ENCODE measurements around the gene FOXK1. TPM values are rescaled to one million over a fixed set of nuclear protein-coding genes. Genes with fewer than 3 reads are reported as not detected.

The FOXK1 gene
- polyA plus RNA-seq (2011; rRNA removed) (2.6 and 3.3 TPM in 2 replicates), polyA minus RNA-seq (2011; rRNA and poly(A)+ RNA removed) (8.2 and 11.5 TPM in 2 replicates)

DNA sequence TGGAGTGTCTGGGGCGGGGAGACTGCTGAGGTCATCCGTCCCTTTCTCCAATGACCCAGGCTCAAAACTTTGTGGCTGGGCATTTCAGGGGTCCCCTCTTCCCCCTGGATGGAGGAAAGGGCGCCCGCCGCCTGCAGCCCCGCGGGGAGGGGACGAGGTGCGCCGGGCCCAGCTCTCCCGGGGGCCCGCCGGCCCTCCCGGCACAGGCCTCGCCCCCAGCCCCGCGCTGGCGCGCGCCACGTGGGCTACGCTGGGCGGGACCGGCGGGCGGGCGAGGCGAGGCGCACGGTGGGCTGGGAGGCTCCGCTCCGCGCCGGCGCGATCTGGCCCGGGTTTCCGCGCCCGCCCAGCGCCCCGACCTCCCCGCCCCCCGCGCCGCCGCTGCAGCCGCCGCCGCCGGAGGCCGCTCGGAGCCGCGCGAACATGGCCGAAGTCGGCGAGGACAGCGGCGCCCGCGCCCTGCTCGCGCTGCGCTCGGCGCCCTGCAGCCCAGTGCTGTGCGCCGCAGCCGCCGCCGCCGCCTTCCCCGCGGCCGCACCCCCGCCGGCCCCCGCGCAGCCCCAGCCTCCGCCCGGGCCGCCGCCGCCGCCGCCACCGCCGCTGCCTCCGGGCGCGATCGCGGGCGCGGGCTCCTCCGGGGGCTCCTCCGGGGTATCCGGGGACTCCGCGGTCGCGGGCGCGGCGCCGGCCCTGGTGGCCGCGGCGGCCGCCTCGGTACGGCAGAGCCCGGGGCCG is at the start of gene FOXK1:
Gene FOXK1 (plus strand): TSS at position 410 of the 735 bp plus-strand sequence. CDS start 14 bp downstream, at position 424.
- POLR2A ChIA-PET = interaction anchor here (0.5 to 1.1 kb wide), 2 partner anchors 40 to 93 kb away, joined by 3 to 4 read pairs; partner anchors contain the start of gene AP5Z1
- DNase-seq (ENCODE audit: low read depth) = no peak
- CTCF ChIA-PET = interaction anchor here (0.8 to 1.5 kb wide), 2 partner anchors 40 to 50 kb away, joined by 3 to 6 read pairs; no protein-coding TSS in a partner anchor

DNA sequence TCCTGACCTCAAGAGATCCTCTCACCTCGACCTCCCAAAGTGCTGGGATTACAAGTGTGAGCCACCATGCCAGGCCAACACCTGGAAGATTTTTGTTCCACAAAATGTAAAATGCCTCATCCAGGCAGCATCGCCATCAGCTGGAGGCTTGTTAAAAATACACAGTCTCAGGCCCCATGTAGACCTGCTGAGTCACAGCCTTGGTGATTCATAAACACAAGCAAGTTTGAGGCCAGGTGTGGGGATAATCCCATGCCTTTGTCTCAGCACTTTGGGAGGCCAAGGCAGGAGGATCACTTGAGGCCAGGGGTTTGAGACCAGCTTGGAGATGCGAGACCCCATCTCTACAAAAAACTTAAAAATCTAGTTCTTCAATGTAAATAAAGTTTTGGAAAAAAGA is 49.1 kb upstream of the FOXK1 start:
- Histone ChIP-seq H3K27me3 (ENCODE audit: control insufficient read depth, insufficient read depth, low read length) (no peaks in the 10 kb centered on the region), H3K36me3 (ENCODE audit: control insufficient read depth, insufficient read depth, low read length) (no peaks in the 10 kb centered on the region), H3K4me3 (ENCODE audit: low read depth, low read length) (no peak overlapping the region)
- ChIA-PET POLR2A (no interaction called here), CTCF (interaction anchor here (0.6 to 4.0 kb wide), 7 partner anchors 8 to 124 kb away, joined by 3 to 57 read pairs (median 11); no protein-coding TSS in a partner anchor)
- TF ChIP-seq, protein P1, sequence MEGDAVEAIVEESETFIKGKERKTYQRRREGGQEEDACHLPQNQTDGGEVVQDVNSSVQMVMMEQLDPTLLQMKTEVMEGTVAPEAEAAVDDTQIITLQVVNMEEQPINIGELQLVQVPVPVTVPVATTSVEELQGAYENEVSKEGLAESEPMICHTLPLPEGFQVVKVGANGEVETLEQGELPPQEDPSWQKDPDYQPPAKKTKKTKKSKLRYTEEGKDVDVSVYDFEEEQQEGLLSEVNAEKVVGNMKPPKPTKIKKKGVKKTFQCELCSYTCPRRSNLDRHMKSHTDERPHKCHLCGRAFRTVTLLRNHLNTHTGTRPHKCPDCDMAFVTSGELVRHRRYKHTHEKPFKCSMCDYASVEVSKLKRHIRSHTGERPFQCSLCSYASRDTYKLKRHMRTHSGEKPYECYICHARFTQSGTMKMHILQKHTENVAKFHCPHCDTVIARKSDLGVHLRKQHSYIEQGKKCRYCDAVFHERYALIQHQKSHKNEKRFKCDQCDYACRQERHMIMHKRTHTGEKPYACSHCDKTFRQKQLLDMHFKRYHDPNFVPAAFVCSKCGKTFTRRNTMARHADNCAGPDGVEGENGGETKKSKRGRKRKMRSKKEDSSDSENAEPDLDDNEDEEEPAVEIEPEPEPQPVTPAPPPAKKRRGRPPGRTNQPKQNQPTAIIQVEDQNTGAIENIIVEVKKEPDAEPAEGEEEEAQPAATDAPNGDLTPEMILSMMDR (IDR thresholded peaks at IDR 0.05; ENCODE audit: insufficient read depth, low read depth, low read length) = no peak
- DNase-seq (ENCODE audit: low read depth) = no peak

More for the DNA sequence above, at the start of gene FOXK1:
- TF ChIP-seq, protein P1 (IDR thresholded peaks at IDR 0.05; ENCODE audit: insufficient read depth, low read depth, low read length) = no peak
- Histone ChIP-seq H3K27me3 (ENCODE audit: control insufficient read depth, insufficient read depth, low read length) (no peaks in the 10 kb centered on the region), H3K4me3 (ENCODE audit: low read depth, low read length) (peak within 1 kb of the TSS; percentile 92), H3K36me3 (ENCODE audit: control insufficient read depth, insufficient read depth, low read length) (0 out of 2 replicates have a peak, but pooled peaks cover 1% of the 10 kb centered on the region)

DNA sequence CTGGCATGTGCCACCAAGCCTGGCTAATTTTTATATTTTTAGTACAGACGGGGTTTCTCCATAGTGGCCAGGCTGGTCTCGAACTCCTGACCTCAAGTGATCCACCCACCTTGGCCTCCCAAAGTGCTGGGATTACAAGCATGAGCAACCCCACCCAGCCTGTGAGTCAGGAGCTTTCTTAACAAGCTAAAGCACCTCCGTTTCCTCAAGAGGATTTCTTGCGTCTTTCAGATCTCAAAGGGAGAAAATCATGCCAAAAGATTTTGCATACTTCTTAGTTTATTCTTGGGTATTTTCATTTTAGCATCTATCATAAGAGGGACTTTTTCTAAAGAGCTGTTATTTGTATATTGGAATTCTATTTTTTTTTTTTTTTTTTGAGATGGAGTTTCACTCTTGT is 47.9 kb upstream of the FOXK1 start:
- no peaks in the 10 kb centered on the region for H3K36me3 ChIP-seq (ENCODE audit: control insufficient read depth, insufficient read depth, low read length)
- no peak overlapping the region for H3K4me3 ChIP-seq (ENCODE audit: low read depth, low read length)
- DNase-seq (ENCODE audit: low read depth) = no peak
- TF ChIP-seq, protein P1 (IDR thresholded peaks at IDR 0.05; ENCODE audit: insufficient read depth, low read depth, low read length) = no peak
- CTCF ChIA-PET = interaction anchor here (1.6 kb wide), 1 partner anchor 23 kb away, joined by 3 read pairs; no protein-coding TSS in a partner anchor
- POLR2A ChIA-PET = no interaction called here
- H3K27me3 ChIP-seq (ENCODE audit: control insufficient read depth, insufficient read depth, low read length) = no peaks in the 10 kb centered on the region

DNA sequence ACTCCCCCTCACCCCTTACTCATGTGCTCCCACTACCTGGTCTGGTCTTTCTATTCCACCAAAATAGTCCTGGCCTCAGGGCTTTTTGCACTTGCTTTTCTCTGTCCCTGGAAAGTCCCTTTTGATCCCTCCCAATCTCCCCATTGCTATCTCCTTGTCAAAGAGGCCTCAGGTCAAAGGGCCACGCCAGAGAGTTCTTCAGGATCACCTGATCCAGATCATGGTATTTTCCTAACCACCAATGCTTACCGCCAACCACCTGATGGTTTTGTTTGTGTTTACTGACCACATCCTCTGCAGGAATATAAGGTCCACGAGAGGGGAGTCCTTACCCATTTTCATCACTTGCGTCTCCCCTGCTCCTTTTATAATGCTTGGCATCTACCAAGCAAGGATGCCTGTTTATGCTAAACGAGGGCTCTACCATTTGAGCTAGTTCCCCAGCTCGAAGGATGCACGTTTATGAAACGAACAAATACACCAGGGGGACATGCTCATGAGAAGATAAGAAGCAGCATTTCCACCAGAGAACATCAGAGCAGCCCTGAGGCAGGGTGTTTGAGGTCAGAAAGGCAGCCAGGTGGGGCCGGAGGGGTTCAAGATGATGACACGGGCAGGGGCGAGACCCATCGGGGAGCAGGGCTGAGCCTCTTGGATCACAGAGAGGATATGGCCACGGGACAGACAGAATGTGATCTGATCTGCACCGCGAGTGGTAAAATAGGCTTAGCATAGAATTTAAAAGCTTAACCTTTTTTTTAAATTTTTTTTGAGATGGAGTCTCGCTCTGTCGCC is 43.1 kb upstream of the FOXK1 start:
- H3K4me3 ChIP-seq (ENCODE audit: low read depth, low read length) = no peak overlapping the region
- ChIA-PET POLR2A (no interaction called here), CTCF (interaction anchor here (0.8 kb wide), 1 partner anchor 48 kb away, joined by 3 read pairs; no protein-coding TSS in a partner anchor)
- H3K36me3 ChIP-seq (ENCODE audit: control insufficient read depth, insufficient read depth, low read length) = no peaks in the 10 kb centered on the region
- DNase-seq (ENCODE audit: low read depth) = no peak
- no peaks in the 10 kb centered on the region for H3K27me3 ChIP-seq (ENCODE audit: control insufficient read depth, insufficient read depth, low read length)
- TF ChIP-seq, protein P1 (IDR thresholded peaks at IDR 0.05; ENCODE audit: insufficient read depth, low read depth, low read length) = no peak
